NCI-H2171 (cell line): ENCODE data around the gene OSBPL2.

Source experiments
- DNase-seq: peaks from one replicate; lab custom pipeline; 2025; lab: John Stamatoyannopoulos, UW

The OSBPL2 gene

GRCh38 chr20:62235777-62236157 is 2.6 kb upstream of the OSBPL2 start:
- DNase-seq = no peak

- DNase-seq = no peak
These were observed 2.1 kb upstream of the OSBPL2 start for GRCh38 chr20:62236200-62236599.

- no peak for DNase-seq
These were observed 1.4 kb upstream of the OSBPL2 start for GRCh38 chr20:62236766-62237513.

DNA sequence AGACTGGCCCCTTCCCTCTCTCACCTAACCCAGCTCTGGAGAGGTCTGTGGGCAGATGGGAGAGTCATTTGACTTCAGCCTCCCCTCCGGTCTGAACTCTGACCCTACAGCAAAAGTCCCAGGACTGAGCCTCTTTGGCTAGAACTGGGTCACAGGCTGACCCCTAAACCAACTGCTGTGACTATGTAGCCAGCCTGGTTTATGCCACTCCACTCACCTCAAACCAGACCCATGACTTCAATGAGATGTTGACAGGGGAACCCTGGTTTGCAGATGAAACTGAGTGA is 864 bp upstream of the OSBPL2 start:
- DNase-seq = no peak

GRCh38 chr20:62238569-62239277 is 402 bp downstream of the OSBPL2 start:
- no peak for DNase-seq

DNA sequence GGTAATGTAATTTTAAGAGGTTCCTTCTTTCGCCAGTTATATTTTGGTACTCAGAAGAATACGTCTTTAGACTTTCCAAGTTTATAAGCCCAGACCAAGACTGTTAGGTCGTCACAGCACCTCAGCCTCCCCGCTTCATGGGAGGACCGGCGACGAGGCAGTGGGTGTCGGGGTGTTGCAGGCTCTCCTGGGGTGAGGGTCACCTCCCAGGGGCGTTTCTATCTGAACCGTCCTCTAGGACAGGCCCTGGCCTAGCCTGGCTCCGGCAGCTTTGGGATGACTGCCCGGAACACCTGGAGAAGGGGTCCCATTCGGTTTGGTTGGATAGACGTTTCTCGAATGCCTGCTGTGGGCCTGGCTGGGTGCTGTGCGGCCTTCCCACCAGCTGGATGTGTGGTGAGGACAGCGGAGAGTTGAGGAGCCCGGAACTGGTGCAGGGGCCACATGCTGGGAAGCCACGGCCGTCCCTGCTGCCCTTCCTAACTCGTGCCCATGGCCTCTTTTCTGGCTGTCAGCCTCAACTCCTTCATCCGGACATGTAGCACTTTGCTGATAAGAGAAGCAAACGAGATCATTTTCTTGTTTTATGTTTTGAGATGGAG is 1.1 kb downstream of the OSBPL2 start:
- DNase-seq = no peak

- DNase-seq = no peak
These were observed 1.8 kb downstream of the OSBPL2 start for GRCh38 chr20:62240020-62240685.

DNA sequence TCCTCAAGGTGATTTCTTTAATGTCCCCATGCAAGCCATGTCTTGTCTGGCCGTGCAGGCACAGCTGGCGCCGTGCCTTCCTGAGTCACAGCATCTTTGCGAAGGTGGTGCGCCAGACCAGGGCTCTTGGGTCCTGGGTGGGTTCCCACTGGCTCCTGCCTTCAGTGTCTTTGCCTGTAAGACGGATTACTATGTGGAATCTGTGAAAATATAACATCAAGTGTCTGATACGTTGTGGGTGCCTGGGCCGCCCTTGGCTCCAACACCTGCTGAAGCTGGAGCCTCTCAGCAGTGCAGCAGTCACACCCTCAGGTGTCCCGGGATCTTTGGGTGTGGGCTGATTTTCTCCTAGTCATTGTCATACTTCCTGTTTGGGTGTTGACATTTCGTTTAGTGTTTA is 3.2 kb downstream of the OSBPL2 start:
- no peak for DNase-seq

DNA sequence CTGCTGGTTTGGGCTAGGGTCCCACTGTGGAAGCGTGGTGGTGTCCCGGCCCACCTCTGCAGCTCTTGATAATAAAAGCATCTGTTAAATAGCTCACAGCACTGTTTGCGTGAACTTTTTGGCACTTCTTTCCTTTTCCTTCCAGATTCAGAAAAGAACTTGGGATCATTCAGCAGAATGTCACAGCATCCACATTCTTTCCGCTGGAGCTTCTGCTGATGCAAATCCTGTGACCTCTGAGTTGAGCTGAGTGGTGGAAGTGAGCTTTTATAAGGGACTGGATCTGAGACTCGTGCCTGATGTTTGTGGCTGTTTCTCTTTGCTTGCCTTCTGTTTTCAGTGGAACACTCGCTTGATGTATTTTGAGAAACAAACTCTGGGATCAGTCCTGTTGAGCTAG is 3.9 kb downstream of the OSBPL2 start:
- no peak for DNase-seq

- no peak for DNase-seq
These were observed 4.8 kb downstream of the OSBPL2 start for GRCh38 chr20:62243106-62243505.

GRCh38 chr20:62243906-62244515 is 5.7 kb downstream of the OSBPL2 start:
- DNase-seq = no peak

GRCh38 chr20:62244644-62245108 is 6.4 kb downstream of the OSBPL2 start:
- DNase-seq = no peak

GRCh38 chr20:62245911-62246280 is 7.6 kb downstream of the OSBPL2 start:
- DNase-seq = no peak

DNA sequence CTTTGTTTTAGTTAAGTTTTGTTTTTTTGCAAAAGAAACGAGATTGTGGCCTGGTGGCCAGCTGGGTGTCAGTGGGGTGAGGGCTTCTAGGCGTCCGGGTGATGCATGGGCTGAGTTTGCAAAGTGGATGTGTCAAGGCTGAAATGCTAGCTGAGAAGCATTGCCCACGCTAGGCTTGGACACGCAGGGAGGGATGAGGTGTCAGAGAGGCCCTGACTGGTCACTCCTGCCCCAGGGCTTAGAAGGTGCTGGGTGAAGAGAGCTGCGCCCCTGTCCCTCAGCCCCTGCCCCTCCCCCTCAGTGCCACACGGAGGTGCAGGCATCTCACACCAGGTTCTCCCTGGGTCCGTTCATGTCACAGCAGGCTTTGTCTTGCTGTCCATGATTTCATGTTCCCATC is 8.1 kb downstream of the OSBPL2 start:
- no peak for DNase-seq

GRCh38 chr20:62246872-62247652 is 8.7 kb downstream of the OSBPL2 start:
- DNase-seq = no peak

- no peak for DNase-seq
These were observed 10.7 kb downstream of the OSBPL2 start for GRCh38 chr20:62248890-62249560.

GRCh38 chr20:62252342-62252966 is 14.1 kb downstream of the OSBPL2 start:
- DNase-seq = no peak

GRCh38 chr20:62253398-62253797 is 15.1 kb downstream of the OSBPL2 start:
- no peak for DNase-seq

DNA sequence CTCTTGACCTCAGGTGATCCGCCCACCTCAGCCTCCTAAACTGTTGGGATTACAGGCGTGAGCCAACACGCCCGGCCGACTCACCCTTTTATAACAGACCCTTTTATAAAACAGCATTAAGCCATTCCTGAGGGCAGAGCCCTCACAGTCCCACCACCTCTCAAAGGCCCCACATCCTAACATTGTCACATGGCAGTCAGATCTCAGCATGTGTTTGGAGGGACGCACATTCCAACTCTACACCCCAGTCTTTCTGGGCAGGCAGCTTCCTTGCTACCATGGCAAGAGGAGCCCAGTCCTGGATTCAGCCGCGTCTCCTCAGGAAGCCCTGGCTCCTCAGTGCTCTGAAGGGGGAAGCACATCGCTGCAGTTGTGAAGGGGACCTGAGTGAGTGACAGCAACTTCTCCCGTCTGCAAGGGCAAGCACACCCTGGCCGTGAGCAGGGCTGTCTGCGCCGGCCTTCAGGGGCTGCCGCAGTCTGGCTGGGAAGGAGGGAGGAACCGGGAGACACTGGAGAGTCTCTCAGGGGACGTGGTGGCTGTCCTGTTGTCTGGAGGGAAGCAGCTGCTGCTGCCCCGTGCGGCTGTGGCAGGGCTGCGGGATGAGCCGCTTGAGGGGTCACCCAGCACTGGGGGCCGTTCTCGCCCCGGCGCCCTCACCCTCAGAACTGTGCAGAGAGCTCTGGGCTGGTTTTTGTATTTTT is 15.9 kb downstream of the OSBPL2 start:
- DNase-seq = no peak

GRCh38 chr20:62255976-62256375 is 17.7 kb downstream of the OSBPL2 start:
- DNase-seq = no peak
